ENCODE data around the gene MYO5B. TPM values are rescaled to one million over a fixed set of nuclear protein-coding genes. Genes with fewer than 3 reads are reported as not detected.

Gene MYO5B
- total and polyA plus RNA-seq, 2 donors (not counting 1 experiment from before 2014, with no cell fraction given), result 0.30 to 1.7 TPM

- intact Hi-C loops (cut with micrococcal nuclease), result no loop called here
- H3K4me1 ChIP-seq (ENCODE audit: control insufficient read depth in 2 of 2, insufficient read depth in 2 of 2, low read length in 2 of 2), result no peaks in the 10 kb centered on the region
- no peak overlapping the region for H3K4me3 Mint-ChIP-seq
- H3K27ac Mint-ChIP-seq, result no peak overlapping the region
- DNase-seq, result no peak
- no peaks in the 10 kb centered on the region for H3K9me3 ChIP-seq (ENCODE audit: control extremely low read depth in 1 of 3, control insufficient read depth in 2 of 3, insufficient read depth in 1 of 3, low read length in 2 of 3)
- no peak overlapping the region for H3K4me2 ChIP-seq (replicated peaks; ENCODE audit: low read depth, low read length, poor library complexity, severe bottlenecking)
- no peaks in the 10 kb centered on the region for H3K27me3 ChIP-seq (replicated peaks in 1 of 4; ENCODE audit: control extremely low read depth in 1 of 4, control insufficient read depth in 3 of 4, insufficient read depth in 4 of 4, low read length in 3 of 4)
- peaks cover 11% of the 10 kb centered on the region for H3K27me3 Mint-ChIP-seq
- ChIA-PET POLR2A (no interaction called here), CTCF (no interaction called here)
- no peaks in the 10 kb centered on the region for H4K20me1 ChIP-seq (ENCODE audit: control insufficient read depth, insufficient read depth, low read length, poor library complexity, severe bottlenecking)
- WGBS (ENCODE audit: insufficient coverage), result 92% methylated on average over 9 of the region's 11 CpGs
- no peak overlapping the region for H3K4me3 ChIP-seq (ENCODE audit: control extremely low read depth in 1 of 5, extremely low read depth in 1 of 5, insufficient read depth in 1 of 5, low read depth in 2 of 5, low read length in 4 of 5)
- no peak for ATAC-seq (ENCODE audit: low read depth)
- H3K36me3 ChIP-seq (replicated peaks in 1 of 2; ENCODE audit: control extremely low read depth in 1 of 2, control insufficient read depth in 1 of 2, extremely low read depth in 1 of 2, insufficient read depth in 2 of 2, low read length in 1 of 2), result no peaks in the 10 kb centered on the region
- TF ChIP-seq CTCF (IDR thresholded peaks at IDR 0.05) (no peak), EZH2 (IDR thresholded peaks at IDR 0.05; ENCODE audit: borderline replicate concordance, insufficient read depth, low read depth, low read length, poor library complexity, severe bottlenecking) (no peak)
- H3K9me3 Mint-ChIP-seq (ENCODE audit: insufficient read depth), result no peaks in the 10 kb centered on the region
- no peak overlapping the region for H2AFZ ChIP-seq (ENCODE audit: insufficient read depth, low read depth, low read length, poor library complexity, severe bottlenecking)
- H3K9ac ChIP-seq (ENCODE audit: low read length), result no peak overlapping the region
- H3K4me1 Mint-ChIP-seq, result no peaks in the 10 kb centered on the region
- H3K27ac ChIP-seq (ENCODE audit: low read length in 2 of 2), result no peak overlapping the region
- H3K79me2 ChIP-seq (ENCODE audit: control insufficient read depth, insufficient read depth, low read length), result no peaks in the 10 kb centered on the region
These were observed 300.3 kb downstream of the MYO5B start for GRCh38 chr18:49894517-49895226.

- ATAC-seq (ENCODE audit: low read depth), result no peak
- 96% methylated on average over 2 of the region's 2 CpGs for WGBS (ENCODE audit: insufficient coverage)
- H3K4me1 Mint-ChIP-seq, result no peaks in the 10 kb centered on the region
- H3K79me2 ChIP-seq (ENCODE audit: control insufficient read depth, insufficient read depth, low read length), result no peaks in the 10 kb centered on the region
- H4K20me1 ChIP-seq (ENCODE audit: control insufficient read depth, insufficient read depth, low read length, poor library complexity, severe bottlenecking), result no peaks in the 10 kb centered on the region
- no peak for DNase-seq
- no peak for TF ChIP-seq CTCF (IDR thresholded peaks at IDR 0.05)
- no peak for TF ChIP-seq EZH2 (IDR thresholded peaks at IDR 0.05; ENCODE audit: borderline replicate concordance, insufficient read depth, low read depth, low read length, poor library complexity, severe bottlenecking)
- H3K27ac ChIP-seq (ENCODE audit: low read length in 2 of 2), result no peak overlapping the region
- no peaks in the 10 kb centered on the region for H3K36me3 ChIP-seq (replicated peaks in 1 of 2; ENCODE audit: control extremely low read depth in 1 of 2, control insufficient read depth in 1 of 2, extremely low read depth in 1 of 2, insufficient read depth in 2 of 2, low read length in 1 of 2)
- H3K9me3 ChIP-seq (ENCODE audit: control extremely low read depth in 1 of 3, control insufficient read depth in 2 of 3, insufficient read depth in 1 of 3, low read length in 2 of 3), result no peaks in the 10 kb centered on the region
- peaks cover 14% of the 10 kb centered on the region for H3K27me3 Mint-ChIP-seq
- no peaks in the 10 kb centered on the region for H3K4me1 ChIP-seq (ENCODE audit: control insufficient read depth in 2 of 2, insufficient read depth in 2 of 2, low read length in 2 of 2)
- POLR2A ChIA-PET, result no interaction called here
- intact Hi-C loops (cut with micrococcal nuclease), result no loop called here
- H3K27me3 ChIP-seq (replicated peaks in 1 of 4; ENCODE audit: control extremely low read depth in 1 of 4, control insufficient read depth in 3 of 4, insufficient read depth in 4 of 4, low read length in 3 of 4), result no peaks in the 10 kb centered on the region
- no peak overlapping the region for H2AFZ ChIP-seq (ENCODE audit: insufficient read depth, low read depth, low read length, poor library complexity, severe bottlenecking)
- no peak overlapping the region for H3K27ac Mint-ChIP-seq
- H3K4me3 Mint-ChIP-seq, result no peak overlapping the region
- no peak overlapping the region for H3K9ac ChIP-seq (ENCODE audit: low read length)
- no peaks in the 10 kb centered on the region for H3K9me3 Mint-ChIP-seq (ENCODE audit: insufficient read depth)
- CTCF ChIA-PET, result no interaction called here
- H3K4me2 ChIP-seq (replicated peaks; ENCODE audit: low read depth, low read length, poor library complexity, severe bottlenecking), result no peak overlapping the region
- H3K4me3 ChIP-seq (ENCODE audit: control extremely low read depth in 1 of 5, extremely low read depth in 1 of 5, insufficient read depth in 1 of 5, low read depth in 2 of 5, low read length in 4 of 5), result no peak overlapping the region
These were observed 301.9 kb downstream of the MYO5B start for GRCh38 chr18:49893036-49893435.

All from B cell (primary cell).